22Rv1 (cell line): Measurements from ENCODE around the gene NOP53.
A peak's percentile ranks its signal among the peaks of the same experiment; 100 is the strongest.

Experiments
- H3K27ac ChIP-seq: fragments of 450-650 bp; 2 replicates; pipeline ENCODE4 v1.5.1; 2017
- CTCF ChIP-seq: fragments of 450-650 bp; IDR thresholded peaks from 2 replicates; pipeline ENCODE4 v1.5.1; 2017; ENCODE audit warnings: mild to moderate bottlenecking
- ZFX ChIP-seq: fragments of 450-650 bp; IDR thresholded peaks from 2 replicates; pipeline ENCODE4 v1.6.1; 2017; ENCODE audit warnings: antibody characterized with exemption, borderline replicate concordance

The NOP53 gene

GRCh38 chr19:47776568-47776967 lies 31.2 kb downstream of the NOP53 start:
- no peak for TF ChIP-seq ZFX
- no peak for TF ChIP-seq CTCF
- no peak overlapping the region for H3K27ac ChIP-seq

GRCh38 chr19:47777245-47778048 lies 32.1 kb downstream of the NOP53 start:
- H3K27ac ChIP-seq: peak overlapping the region; percentile 80

- peak within 1 kb of the TSS; percentile 80 for H3K27ac ChIP-seq
These were observed 33.0 kb downstream of the NOP53 start, which contains the start of gene SELENOW for GRCh38 chr19:47778049-47778953. Gene SELENOW, plus strand, starts transcription at chr19:47778703. Its CDS starts 83 bp downstream, at chr19:47778786.

GRCh38 chr19:47778954-47779351 lies 33.6 kb downstream of the NOP53 start:
- peak overlapping the region; percentile 80 for H3K27ac ChIP-seq
- TF ChIP-seq CTCF: no peak
- no peak for TF ChIP-seq ZFX

More at GRCh38 chr19:47778049-47778953, 33.0 kb downstream of the NOP53 start, which contains the start of gene SELENOW:
- no peak for TF ChIP-seq CTCF
- no peak for TF ChIP-seq ZFX

- no peak for TF ChIP-seq ZFX
- no peak for TF ChIP-seq CTCF
- peak overlapping the region; percentile 80 for H3K27ac ChIP-seq
These were observed 34.3 kb downstream of the NOP53 start for GRCh38 chr19:47779524-47780214.

GRCh38 chr19:47780215-47780551 lies 34.8 kb downstream of the NOP53 start:
- TF ChIP-seq CTCF: no peak
- TF ChIP-seq ZFX: no peak
- no peak overlapping the region; the same call in 1 of the 2 replicates for H3K27ac ChIP-seq

GRCh38 chr19:47781590-47782262 lies 36.4 kb downstream of the NOP53 start:
- TF ChIP-seq ZFX (no peak), CTCF (no peak)
- H3K27ac ChIP-seq: no peak overlapping the region
